ENCODE measurements around the gene POGZ.

Gene POGZ

DNA sequence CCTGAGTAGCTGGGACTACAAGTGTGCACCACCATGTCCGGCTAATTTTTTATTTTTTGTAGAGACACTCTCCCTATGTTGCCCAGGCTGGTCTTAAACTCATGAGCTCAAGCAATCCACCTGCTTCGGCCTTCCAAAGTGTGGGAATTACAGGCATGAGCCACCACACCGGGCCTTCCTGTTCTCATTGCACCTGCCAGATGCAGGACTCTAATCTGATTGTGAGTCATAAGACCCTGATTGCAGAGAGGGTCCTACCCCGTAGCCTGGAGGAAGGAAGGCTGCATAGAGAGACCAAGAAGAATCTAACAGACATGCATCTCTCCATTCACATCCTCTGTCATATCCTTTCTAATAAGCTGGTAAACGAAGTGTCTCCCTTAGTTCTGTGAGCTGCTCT, 32.3 kb upstream of the POGZ start:
- TF ChIP-seq, protein P1, sequence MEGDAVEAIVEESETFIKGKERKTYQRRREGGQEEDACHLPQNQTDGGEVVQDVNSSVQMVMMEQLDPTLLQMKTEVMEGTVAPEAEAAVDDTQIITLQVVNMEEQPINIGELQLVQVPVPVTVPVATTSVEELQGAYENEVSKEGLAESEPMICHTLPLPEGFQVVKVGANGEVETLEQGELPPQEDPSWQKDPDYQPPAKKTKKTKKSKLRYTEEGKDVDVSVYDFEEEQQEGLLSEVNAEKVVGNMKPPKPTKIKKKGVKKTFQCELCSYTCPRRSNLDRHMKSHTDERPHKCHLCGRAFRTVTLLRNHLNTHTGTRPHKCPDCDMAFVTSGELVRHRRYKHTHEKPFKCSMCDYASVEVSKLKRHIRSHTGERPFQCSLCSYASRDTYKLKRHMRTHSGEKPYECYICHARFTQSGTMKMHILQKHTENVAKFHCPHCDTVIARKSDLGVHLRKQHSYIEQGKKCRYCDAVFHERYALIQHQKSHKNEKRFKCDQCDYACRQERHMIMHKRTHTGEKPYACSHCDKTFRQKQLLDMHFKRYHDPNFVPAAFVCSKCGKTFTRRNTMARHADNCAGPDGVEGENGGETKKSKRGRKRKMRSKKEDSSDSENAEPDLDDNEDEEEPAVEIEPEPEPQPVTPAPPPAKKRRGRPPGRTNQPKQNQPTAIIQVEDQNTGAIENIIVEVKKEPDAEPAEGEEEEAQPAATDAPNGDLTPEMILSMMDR (IDR thresholded peaks at IDR 0.05; ENCODE audit: low read depth, low read length, missing control alignments): no peak
- no peak for DNase-seq (ENCODE audit: low read depth)
- in situ Hi-C loops (cut with HindIII; ENCODE audit: low sequenced_read_pairs): no loop called here
- no peak overlapping the region for H3K4me3 ChIP-seq (ENCODE audit: low read depth, low read length)

DNA sequence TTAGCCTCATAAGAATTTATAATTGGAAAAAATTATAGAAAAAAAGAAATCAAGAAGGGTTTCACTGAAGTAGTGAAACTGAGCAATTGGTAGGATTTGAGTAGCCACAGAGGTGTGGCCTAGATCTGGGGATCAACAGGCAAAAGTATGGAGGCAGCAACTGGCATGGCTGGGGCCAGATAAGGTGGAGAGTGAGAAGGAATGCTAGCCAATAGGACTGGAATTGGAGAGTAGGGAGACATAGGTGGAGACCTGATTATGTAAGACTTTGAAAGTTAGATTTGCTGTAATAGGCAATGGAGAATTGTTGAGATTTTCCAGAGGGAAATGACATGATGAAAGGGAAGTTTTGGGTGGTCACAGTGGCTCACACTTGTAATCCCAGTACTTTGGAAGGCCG, 27.3 kb upstream of the POGZ start:
- in situ Hi-C loops (cut with HindIII; ENCODE audit: low sequenced_read_pairs): no loop called here
- no peak overlapping the region for H3K4me3 ChIP-seq (ENCODE audit: low read depth, low read length)
- TF ChIP-seq, protein P1 (IDR thresholded peaks at IDR 0.05; ENCODE audit: low read depth, low read length, missing control alignments): no peak
- no peak for DNase-seq (ENCODE audit: low read depth)

DNA sequence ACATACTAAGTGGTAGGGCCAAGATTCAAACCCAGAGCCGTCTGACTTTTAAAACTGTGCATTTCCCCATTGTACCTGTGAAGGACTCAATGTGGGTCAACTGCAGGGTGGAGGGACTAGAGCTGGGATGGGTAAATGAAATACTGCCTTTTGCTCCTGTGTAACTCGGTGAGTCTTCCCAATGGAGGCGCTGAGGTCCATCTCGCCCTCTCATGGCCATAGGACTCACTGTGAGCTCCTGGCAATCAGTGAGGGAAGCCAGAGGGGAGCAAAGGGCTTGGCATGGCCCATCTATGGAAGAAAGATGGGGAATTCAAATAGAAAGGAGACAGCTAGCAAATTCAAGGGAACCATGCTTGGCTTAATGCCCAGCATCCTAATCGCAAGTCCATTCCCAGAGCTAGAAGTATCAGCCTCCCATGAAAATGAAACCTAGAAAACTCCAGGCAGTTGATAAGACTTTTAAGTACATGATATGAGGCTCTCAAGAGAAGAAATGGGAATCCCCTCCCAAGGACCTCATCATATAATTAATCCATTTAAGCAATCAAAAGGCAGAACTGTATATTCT, 26.5 kb upstream of the POGZ start:
- H3K4me3 ChIP-seq (ENCODE audit: low read depth, low read length): no peak overlapping the region
- DNase-seq (ENCODE audit: low read depth): no peak
- in situ Hi-C loops (cut with HindIII; ENCODE audit: low sequenced_read_pairs): no loop called here
- TF ChIP-seq, protein P1 (IDR thresholded peaks at IDR 0.05; ENCODE audit: low read depth, low read length, missing control alignments): no peak

DNA sequence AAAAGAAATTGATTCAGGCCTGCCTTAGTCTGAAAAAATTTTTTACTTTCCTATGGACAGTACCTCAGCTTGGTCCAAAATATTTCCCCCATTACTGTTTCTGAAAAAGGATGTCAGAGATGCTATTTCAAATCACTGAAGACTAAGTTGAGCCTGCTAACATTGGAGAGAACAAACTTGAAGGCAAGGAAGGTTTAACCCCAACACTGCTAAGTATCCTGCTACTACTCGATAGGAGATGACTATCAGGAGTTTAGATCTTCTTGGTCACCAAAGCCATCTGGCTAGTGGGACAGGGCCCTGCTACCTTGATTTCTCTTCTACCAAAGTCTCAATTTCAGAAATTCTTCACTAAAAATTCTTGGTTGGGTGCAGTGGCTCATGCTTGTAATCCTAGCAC, 22.7 kb upstream of the POGZ start:
- TF ChIP-seq, protein P1 (IDR thresholded peaks at IDR 0.05; ENCODE audit: low read depth, low read length, missing control alignments): no peak
- DNase-seq (ENCODE audit: low read depth): no peak
- in situ Hi-C loops (cut with HindIII; ENCODE audit: low sequenced_read_pairs): no loop called here
- H3K4me3 ChIP-seq (ENCODE audit: low read depth, low read length): no peak overlapping the region

DNA sequence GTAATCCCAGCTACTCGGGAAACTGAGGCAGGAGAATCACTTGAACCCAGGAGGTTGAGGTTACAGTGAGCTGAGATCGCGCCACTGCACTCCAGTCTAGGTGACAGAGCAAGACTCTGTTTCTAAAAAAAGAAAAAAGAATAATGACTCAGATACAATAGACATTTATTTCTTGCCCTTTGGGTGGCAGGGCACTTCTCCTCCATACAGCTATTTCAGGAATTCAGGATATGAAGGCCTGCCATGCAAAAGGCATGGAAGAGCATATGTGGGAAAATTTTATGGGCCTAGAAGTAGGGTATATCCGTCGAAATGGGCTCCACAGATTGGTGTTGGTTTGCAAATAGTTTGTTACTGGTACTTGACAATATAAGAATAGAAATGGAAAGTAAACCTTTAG, 20.2 kb upstream of the POGZ start:
- TF ChIP-seq, protein P1 (IDR thresholded peaks at IDR 0.05; ENCODE audit: low read depth, low read length, missing control alignments): no peak
- H3K4me3 ChIP-seq (ENCODE audit: low read depth, low read length): no peak overlapping the region
- in situ Hi-C loops (cut with HindIII; ENCODE audit: low sequenced_read_pairs): no loop called here
- DNase-seq (ENCODE audit: low read depth): no peak

DNA sequence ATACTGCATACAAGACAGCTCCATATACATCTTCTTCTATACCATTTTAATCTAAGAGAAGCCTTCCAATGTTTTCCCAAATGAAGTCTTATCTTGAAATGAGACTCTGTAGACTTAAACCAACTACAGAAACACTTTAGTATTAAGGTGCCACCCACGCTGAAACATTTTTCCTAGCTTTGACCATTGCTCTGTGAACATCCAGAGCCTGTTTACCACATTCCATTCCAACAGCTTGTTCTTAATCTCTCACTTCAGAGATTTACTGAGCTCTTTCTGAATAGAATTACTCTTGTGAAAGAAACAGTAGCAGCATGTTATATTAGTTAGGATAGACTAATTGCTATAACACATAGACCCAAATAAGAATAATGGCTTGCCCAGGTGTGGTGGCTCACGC, 19.6 kb upstream of the POGZ start:
- TF ChIP-seq, protein P1 (IDR thresholded peaks at IDR 0.05; ENCODE audit: low read depth, low read length, missing control alignments): no peak
- H3K4me3 ChIP-seq (ENCODE audit: low read depth, low read length): no peak overlapping the region
- DNase-seq (ENCODE audit: low read depth): no peak
- in situ Hi-C loops (cut with HindIII; ENCODE audit: low sequenced_read_pairs): no loop called here

All from astrocyte of the cerebellum (primary cell).